ENCODE data around the gene GALT. TPM values are rescaled to one million over a fixed set of nuclear protein-coding genes. Genes with fewer than 3 reads are reported as not detected.
A peak's percentile ranks its signal among the peaks of the same experiment; 100 is the strongest.

Gene GALT
- 32.4 TPM for total RNA-seq

DNA sequence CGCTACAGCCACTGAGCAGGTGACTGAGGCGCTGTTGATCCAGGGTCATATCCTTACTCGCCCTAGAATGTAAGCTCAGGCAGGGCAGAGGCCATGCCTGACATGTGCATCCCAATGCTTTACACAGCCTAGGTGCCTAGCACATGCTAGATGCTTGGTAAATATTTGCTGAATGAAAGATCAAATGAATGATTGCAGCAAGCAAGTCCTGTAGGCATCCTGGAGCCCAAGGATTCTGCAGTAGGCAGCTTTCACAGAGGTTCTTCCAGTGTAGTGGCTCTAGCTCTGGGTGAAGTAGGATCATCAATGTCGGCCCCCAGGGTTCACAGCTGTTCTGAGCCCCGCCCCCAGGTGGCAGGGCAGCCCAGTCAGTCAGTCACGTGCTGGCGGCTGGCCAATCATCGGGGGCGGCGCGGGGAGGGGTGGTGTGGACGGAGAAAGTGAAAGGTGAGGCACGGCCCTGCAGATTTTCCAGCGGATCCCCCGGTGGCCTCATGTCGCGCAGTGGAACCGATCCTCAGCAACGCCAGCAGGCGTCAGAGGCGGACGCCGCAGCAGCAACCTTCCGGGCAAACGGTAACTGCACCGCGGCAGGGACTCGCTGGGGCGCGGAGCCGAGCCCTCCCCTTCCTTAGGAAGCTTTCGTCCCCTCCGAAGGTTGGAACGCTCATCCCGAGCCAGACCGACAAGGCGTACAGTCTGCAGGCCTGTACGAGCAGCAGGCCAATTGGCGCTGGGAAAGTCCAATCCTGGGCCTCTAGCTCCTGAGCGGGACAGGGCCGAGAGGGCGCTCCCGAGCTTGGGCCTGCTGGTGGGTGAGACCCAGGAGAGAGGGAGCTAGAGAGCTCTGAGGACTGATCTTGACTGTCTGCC lies at the start of gene GALT:
GALT (plus strand) TSS at position 465 of the 873 bp plus-strand sequence; CDS start at position 495, 30 bp downstream.
- peak; percentile 84 for DNase-seq

DNA sequence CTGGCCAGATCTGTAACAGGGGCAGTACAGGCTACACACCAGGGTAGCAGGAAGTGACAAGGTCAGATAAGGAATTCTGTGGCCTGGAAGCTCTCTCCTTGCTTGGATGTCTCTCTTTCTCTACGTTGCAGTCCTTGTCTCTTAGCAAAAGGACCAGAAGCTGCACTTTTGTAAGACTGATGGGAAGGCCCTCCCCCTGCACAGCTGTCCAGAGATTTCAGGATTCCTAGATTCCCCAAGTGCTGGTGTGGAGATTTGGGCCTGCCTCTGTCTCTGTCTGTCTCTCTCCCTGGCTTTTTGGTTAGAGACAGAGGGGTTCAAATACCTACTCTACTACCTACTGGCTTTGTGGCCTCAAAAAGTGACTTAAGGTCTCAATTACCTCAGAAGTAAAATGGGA lies 46.9 kb upstream of the GALT start:
- DNase-seq, result no peak

DNA sequence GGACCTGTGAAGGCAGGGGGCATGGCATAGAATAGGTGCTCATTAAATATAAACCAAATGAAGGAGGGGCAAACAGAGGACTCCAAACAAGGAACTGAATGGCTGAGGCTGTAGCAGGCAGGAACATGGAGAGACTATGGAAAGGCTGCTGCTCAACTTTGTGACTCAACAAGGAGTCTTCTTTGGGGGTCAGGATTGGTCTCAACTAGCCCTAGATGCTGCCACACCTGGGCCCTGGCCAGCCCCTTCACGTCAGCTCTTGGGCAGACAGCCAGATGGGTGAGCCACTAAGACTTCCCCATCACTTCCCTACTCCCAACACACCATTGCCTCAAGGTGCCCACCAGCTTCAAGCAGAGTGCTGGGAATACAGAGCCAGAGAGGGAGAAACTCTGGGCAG lies 45.6 kb upstream of the GALT start:
- no peak for DNase-seq

DNA sequence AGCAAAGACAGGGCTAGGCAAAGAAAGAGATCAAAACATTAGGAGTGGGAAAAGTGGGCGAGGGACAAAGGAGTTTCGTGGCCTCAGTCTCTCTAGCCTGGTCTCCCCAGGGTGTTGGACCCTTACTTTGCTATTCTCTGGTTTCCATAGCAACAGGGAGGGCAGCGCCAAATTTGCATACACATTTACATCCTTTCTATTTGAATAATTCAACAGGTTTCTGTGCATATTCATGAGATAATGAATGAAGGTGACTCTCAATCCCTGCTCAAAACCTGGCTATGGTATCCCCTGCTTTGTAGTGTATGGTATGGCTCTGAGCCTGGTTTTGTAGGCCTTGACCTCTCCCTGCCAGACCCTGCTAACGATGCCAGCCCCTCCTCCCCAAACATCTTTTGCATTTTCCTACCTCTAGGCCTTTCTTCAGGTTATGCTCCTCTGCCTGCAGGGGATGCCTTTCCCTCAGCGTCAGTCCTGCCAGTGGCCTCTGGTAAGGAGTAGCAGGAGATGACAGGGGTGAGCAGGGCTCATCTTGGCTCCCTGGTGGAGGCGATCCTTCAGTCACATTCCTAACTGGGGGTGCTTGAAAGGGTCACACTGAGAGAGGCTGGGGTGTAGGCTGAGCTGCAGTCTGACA lies 44.4 kb upstream of the GALT start:
- DNase-seq, result no peak

DNA sequence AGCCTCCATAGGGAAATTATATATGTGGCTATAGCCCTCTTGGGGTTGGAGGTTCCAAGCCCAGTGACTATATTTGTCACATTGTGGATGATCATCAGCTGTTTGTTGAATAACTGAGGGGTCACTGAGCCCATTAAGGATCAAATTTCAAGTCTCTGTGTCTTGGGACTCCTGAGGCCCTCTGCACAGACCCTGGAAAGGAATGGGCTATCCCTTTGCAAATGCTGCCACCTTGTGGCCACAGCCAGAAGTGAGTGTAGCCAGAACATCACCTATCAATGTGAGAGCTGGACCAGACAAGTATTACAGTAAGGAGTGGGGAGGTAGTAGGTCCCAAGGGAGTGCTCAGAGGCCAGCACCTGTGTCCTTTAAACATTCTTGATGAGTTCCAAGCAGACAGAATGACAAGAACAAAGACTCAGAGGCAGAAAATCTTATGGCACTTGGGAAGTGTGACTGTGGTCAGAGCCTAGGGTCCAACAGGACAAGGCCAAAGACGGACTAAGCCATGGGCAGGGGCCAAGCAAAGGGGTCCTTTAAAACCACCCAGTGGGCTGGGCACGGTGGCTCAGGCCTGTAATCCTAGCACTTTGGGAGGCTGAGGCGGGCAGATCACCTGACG lies 42.8 kb upstream of the GALT start:
- DNase-seq, result peak; percentile 67

DNA sequence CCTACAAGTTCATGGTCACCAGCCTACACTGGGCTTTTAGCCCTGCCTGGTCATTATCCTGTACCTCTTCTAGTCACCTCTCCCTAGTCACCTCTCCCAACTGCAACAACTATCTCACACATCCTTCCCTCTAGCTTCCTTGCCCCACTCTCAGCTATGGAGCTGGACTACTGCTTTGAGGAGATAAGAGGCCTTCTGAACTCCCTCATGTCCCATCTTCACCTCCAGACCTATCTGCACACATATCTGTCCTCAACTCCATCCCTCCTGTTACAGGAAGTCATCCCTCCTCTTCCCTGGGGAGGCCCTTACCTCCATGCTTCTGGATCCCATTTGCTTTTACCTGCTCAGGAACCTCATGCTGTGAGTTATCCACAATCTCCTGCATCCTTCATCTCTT lies 40.3 kb upstream of the GALT start:
- DNase-seq, result no peak

DNA sequence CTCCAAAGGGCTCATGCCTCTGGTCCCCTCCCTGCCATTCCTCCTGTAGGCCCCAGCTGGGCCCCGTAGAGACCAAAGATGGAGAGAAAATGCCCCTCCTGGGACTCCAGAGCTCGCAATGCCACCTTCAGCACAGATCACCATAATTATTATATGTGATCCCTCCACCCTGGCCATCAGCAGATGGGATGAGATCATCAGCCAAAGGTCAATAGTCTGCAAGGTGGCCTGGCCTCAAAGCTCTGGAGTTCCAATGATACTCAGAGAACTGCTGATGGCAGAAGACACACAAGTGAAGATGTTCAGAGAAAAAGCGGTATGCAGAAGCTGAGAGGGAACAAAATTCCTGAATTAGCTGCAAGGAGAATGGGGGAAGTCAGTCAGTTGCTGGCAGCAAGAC lies 39.6 kb upstream of the GALT start:
- no peak for DNase-seq

DNA sequence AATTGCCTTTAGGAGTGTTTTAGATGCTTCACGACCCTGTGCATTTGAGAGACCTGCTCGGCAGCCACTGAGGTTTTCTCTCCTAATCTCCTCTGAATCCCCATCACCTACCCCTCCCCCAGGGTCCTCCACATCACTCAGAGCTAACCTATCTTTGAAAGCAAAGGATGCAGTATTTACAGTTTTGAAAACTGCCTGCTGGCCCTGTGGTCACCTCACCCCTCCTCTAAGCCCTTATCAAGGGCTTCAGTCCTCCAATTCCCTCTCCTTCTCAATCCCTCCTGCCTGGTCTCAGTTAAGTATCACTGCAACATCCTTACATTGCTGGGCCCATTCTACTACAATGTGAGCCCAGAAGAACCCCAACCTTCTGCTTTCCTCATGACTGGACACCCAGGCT lies 39.1 kb upstream of the GALT start:
- no peak for DNase-seq

DNA sequence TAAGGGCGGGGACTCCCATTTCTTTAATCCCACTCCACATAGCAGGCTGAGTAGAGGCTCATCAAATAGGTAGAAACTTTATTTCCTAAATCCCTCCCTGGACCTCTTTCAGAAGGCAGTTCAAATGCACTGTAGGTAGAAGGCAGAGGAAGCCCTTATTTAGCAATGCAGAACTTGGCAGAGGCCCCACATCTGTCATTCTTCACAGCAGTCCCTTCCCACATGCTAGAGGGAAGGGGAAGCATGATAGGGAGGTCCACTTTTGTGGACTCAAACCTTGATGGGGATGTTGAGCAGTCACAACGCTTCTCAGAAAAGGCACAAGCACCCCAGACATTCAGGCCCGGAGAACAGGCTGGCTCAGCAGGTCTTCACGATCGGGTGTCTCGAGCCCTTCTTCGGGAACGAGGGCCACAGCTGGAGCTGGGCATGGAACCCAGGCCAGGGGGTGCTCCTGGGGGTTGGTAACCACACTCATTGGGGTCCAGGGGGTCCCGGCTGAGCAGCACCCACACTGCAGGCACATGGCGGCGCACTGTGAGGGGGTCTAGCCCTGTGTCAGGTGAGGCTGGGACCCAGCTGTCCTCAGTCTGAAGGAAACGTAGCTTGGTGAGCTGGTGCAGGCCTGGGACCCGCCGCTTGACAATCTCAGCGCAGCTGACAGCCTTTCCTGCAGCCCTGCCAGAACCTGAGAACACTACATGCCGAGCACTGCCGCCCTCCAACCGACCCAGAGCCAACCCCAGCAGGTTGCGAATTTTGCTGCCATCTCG lies 35.9 kb upstream of the GALT start:
- DNase-seq, result no peak

DNA sequence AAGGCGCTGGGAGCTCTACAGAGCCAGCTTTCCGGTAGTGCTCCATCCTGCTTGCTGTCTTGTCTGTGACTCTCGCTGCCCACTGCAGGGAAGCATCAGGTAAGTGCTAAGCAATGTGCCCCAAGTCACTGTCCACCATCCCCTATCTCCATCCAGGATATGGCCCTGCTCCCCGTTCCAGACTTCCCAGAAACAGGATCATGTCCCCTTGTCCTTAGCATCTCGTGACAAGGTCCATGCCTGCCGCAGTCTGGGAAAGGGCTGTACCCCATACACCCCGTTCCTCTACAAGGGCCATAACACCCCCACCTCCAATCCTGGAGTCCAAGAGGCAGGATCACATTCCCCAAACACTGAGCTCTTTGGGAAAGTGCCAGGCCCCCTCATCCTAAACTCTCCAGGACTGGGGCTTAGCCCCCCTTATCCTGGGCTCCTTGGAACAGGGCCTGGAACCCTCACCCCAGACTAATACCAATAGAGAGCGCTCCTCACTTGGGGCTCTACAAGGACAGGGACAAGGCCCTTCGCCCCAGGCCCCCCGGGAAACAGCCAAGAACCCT lies 35.1 kb upstream of the GALT start:
- DNase-seq, result no peak

DNA sequence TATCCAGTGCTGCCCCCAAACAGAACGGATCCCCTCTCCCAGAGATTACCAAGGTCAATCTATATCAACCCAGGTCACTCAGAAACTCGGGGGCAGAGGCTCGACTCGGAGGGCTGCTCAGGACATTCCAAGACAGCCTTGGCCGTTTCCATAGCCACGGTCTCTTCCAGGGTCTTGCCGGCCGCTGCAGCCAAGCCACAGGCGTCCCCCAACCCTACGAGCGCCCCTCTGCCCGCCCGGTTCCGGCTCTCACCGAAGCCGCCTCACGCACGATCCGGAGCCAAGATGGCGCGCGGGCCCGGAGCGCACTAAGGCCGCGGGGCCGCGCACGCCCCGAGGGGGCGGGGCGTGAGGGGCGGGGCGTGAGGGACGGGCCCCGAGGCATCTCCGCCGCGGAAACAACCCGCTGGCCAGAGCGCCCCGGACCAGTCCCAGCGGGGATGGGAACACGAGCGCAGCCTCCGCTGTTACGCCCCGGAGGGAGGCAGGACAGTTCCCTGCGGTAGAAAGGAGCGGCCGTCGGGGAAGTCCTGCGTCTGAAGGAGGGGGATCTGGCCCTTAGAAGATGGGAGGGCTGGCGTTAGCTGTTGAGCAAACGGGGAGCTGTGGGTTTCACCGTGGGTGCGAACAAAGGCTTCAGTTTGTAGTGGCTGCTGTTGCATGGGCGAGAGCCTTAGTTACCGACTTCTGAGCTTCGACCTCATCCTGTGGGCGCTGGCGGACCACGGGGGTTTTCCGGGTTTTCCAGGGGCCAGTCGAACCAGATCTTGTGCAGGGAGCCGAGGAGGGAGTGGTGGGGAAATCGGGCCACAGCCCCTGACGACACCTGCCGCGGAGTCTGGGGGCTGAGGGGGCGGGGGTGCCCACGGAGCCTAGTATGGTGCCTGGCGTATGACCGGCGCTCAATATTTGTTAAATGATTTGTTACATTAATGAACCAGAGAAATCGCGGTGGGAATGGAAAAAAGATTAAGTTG lies 34.4 kb upstream of the GALT start, which contains the start of gene RPP25L:
RPP25L (minus strand) TSS at position 287 of the 977 bp plus-strand sequence. CDS start 801 bp downstream, outside the sequence.
- peak; percentile 82 for DNase-seq

DNA sequence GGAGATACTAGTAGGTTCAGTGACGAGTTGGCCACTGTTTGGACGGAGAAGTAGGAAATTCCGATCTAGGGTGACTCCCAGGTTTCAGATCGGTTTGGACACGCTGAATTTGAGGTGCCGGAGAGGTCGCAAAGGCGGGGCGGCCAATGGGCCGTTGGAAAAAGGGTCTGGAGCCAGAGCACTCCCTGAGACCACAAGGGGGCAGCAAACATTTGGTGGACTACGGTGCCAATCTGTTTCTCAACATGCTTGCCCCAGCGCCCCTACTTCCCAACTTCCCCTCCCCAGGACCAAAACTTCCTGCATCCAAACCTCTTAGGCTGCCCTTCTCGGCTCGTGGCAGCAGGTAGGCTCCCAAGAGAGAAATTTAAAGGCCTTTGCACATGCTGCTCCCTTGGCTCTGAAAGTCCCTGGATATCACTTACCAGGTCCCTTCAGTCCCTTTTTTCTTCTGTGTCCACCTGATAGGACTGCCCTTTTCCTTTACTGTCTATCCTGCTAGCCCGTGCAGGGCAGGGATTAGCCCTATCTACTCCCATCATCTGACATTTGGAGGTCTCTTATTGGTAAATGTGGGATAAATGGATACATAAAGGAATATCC lies 33.6 kb upstream of the GALT start:
- peak; percentile 32 for DNase-seq

DNA sequence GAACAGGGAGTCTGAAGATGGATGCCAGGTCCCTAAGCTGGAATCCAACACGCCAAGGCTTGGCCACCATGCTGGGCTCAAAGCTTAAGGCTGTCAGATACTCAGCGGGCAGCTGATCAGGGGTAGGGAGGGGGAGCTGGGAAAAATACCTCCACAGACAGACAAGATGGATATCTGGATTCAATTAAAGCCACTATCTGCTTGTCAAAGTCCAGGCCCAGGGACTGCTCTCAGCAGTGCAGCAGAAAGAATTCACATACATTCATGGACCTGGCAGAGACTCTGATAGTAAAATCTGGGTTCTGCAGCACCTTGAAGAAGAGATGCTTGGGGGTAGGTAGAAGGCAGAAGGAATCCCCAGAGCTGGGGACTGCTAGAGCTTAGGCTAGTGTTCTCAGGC lies 31.3 kb upstream of the GALT start:
- no peak for DNase-seq

DNA sequence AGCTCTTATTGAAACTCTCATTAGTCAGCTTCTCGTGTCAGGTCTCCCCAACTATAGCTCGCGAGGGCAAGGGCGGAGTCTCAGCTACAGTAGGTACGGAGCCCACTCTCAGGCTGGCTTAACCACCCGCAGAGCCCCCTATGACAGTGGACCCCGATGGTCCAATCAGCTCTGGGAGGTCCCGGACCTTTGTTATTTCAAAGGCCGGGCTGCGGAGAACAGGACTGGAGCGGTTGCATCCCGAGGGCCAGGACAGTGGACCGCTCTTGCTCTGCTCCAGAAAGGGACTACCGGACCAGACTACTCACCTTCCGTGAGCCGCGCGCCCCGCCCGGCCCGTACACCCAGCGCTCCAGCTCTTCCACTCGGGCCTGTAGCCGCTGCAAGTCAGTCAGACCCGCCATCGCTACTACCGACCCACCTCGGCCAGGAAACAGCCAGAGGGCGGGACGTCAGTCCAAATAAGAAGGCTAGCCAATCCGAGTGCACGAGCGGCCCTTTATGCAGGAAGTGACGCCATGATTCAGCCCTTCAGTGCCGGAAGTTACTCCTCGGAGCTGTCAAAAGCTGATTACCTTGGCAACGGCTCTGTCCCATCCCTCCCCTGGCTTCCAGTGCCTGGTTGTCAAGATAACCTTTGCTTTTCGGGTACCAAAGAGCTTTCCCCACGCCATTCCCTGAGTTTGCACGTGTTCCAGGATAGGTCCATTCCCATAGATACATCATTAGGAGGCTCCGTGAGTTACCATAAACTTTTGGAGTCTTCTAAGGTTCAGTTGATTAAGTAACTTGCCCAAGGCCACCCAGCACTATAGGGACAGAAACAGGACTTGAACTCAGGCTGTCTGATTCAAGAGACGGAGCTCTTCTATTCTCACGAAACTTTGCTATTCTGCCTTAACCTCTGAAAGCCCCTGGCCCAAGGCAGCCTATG lies 26.1 kb upstream of the GALT start, which contains the start of gene DCTN3:
DCTN3 (minus strand) TSS at position 435 of the 934 bp plus-strand sequence; CDS start at position 404, 31 bp downstream.
- peak; percentile 91 for DNase-seq

DNA sequence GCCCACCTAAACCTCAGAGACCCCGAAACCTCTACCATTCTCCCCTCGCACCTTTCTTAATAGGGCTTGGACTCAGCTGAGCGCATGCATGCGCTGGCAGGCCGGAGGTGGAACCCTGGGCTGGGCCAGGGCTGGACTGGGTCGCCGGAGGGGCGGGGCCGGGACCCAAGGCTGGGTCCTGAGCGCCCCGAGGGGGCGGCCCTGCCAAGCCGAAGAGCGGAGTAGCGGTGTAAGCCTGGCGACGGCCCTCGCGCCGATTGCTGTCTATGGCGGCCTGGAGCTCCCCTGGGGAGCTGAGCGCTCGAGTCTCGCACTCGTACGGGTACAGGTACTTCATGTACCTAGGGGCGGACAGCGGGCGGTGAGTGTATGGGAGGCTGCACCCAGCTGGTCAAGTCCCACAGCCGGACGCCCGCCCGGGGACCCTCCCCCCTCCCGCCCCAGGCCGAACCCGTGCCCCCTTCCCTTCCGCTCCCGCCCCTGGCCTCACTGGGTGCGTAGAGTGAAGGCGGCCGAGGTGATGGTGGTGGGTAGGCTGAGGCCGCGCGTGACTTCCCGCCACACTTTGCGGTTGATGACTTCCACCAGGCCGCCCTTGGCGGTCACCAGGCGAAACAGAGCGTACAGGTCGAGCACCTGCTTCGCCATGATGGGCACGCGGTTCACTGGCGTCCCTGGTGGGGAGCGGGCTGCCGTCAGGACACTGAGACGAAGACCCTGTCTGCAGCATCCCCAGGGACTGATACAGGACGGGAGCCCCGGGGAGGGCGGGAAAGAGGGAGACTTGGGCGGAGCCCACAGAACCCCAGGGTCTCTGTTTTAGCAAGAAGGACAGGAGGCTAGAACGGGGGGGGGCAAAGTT lies 22.9 kb upstream of the GALT start:
- DNase-seq, result no peak

DNA sequence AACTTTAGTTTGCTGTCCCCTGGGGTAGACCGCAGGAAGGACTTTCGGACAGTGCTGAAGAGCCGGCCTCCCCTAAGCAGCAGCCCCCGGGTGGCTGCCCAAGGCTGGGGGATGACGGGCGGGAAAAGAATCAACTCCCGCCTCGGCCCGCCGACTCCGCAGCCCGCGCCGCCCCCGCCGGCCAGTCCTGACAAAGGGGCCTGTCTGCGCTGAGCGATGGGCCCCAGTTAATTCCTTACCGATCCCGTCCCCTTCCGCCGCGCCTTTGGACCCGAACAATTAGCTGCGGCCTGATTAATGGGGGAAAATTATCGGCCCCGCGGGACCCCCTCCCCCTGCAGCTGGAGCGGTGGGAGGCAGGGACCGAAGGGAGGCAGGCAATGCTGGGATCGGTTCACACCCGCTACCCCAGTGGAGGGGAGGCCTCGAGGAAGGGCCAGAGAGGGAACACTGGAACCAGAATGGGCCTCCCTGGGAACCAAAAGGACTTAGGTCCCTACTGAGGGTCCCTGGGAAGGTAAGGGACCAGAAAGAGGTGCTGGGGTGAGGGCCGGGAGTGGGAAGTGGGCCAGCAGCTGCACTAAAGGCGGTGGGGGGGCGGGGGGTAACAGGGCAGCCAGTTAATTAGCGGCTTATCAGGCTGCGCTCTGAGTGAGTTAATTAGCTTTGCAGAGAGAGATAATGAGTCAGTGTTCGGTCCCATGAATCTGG lies 21.8 kb upstream of the GALT start:
- no peak for DNase-seq

DNA sequence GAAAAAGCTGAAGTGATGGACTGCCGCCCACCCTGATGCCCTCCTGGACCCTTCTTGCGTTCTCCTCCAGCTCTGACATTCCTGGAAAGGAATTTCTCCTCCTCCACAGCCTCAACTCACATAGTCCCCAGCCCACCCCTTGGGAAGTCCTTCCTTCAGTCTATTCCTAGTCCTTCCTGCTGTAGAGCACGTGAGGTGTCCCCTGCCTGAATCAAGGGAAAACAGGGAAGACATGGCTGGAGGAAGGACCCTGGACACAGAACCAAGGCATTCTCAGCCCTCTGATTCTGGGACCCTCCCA lies 21.3 kb upstream of the GALT start:
- no peak for DNase-seq

Data from occipital lobe (tissue), 2 donors.